Measurements from ENCODE around the gene PIK3CB.
"Not testable (repeated sequence)": the region's sequence is repeated elsewhere in the genome, so short reads cannot be mapped to it uniquely, and the experiment has no call there.

PIK3CB gene

GRCh38 chr3:138846262-138846791 lies 11.6 kb upstream of the PIK3CB start:
- no peak for DNase-seq

GRCh38 chr3:138845771-138846173 lies 11.0 kb upstream of the PIK3CB start:
- no peak for DNase-seq

DNA sequence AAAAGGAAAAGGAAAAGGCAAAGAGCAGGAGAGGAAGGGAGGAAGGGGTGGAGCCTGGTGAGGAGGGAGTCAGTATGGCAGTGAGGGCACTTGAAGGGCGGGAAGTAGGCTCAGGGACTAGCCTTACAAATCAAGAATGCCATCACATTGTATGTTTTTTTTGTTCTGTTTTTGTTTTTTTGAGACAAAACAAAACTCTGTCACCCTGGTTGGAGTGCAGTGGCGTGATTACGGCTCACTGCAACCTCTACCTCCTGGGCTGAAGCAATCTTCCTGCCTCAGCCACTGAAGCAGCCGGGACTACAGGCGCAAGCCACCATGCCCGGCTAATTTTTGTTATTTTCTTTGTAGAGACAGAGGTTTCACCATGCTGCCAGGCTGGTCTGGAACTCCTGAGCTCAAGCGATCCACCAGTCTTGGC lies 10.5 kb upstream of the PIK3CB start:
- no peak for DNase-seq

- DNase-seq = no peak
Observed at GRCh38 chr3:138842483-138843188, 7.9 kb upstream of the PIK3CB start.

DNA sequence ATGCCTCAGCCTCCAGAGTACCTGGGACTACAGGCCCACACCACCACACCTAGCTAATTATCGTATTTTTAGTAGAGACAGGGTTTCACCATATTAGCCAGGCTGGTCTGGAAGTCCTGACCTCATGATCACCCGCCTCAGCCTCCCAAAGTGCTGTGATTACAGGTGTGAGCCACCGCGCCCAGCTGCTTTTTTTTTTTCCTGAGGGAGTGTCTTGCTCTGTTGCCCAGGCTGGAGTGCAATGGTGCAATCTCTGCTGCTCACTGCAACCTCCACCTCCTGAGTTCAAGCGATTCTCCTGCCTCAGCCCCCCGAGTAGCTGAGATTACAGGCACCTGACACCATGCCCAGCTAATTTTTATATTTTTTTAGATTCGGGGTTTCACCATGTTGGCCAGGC lies 3.7 kb upstream of the PIK3CB start:
- DNase-seq = not testable (repeated sequence)

DNA sequence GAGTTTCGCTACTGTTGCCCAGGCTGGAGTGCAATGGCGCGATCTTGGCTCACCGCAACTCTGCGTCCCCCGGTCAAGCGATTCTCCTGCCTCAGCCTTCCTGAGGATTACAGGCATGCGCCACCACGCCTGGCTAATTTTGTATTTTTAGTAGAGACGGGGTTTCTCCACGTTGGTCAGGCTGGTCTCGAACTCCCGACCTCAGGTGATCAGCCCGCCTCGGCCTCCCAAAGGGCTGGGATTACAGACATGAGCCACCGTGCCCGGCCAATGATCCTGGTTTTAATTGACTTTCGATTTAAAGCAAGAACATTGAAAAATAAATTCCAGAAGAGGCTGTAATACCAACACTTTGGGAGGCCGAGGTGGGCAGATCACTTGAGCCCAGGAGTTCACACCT lies 1.1 kb upstream of the PIK3CB start:
- DNase-seq = not testable (repeated sequence)

DNA sequence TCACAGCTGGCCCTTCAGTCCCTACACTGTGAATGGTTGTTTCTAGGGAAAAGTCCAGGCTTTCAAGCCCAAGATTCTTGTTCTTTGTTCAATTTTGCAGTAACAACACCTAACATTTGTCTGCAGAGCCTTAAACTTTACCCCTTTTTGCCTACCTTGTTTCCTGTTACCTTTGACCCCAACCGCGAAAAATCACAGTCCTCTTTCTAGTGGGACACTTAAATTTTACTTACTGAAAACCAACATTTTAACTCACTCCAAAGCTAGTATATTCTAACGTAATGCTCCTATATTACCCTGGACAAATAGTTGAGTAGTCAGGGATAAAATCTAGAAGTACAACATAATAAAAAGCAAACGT lies 649 bp upstream of the PIK3CB start:
- no peak for DNase-seq

DNA sequence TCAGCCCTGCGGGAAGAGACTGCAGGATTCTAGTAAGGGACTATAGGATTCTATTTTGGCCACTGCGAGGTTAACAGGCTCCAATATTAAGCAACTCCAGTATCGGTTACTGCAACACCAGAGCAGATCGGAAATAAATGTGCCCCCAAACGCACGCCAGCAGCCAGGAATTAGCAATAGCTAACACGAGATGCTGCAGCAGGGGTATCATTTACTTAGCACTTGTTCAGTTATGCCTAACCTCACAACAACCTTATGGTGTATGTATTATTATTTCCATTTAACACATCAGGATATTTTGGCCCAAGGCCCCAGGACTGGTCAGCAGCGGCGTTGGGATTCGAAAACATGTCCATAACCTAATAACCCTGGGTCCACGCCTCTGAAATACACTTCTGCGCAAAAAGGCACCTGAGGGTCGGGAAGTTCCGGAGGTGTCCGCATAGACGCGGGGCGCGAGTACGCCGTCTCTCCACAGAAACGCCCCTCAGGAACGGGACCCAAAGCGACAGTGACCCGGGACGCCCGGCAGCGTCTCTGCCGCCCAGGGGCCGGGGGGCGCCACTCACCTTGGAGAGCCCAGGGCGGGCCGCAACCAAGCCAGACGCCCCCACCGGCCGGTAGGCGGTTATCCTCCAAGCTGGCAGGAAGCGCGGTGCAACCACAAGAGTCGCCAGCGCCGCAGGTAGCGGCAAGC lies 681 bp downstream of the PIK3CB start:
- no peak for DNase-seq

- DNase-seq = not testable (repeated sequence)
Observed at GRCh38 chr3:138832473-138833057, 2.2 kb downstream of the PIK3CB start.

GRCh38 chr3:138829886-138830510 lies 4.7 kb downstream of the PIK3CB start:
- no peak for DNase-seq

DNA sequence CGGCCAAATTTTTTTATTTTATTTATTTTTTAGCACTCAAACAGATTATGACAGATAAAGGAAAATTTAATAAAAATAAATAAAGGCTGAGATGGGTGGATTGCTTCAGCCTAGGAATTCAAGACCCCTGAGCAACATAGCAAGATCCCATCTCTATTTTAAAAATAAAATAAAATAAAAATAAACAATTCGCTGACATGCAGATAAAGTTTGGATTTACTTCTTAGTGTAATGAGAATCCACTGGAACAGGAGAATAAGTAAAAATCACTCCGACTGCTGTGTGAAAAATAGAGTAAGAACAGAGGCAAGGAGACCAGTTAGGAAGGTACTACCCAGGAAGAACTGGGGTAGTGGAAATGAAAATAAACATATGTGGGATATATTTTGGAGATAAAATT lies 5.6 kb downstream of the PIK3CB start:
- DNase-seq = no peak

- DNase-seq = no peak
Observed at GRCh38 chr3:138827222-138827621, 7.5 kb downstream of the PIK3CB start.

DNA sequence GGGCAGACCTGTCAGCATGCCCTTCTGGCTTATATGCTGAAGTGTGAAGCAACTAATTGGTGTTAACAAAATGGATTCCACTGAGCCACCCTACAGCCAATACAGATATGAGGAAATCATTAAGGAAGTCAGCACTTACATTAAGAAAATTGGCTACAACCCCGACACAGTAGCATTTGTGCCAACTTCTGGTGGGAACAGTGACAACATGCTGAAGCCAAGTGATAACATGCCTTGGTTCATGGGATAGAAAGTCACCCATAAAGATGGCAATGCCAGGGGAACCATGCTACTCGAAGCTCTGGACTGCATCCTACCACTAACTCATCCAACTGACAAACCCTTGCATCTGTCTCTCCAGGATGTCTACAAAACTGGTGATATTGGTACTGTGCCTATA lies 9.4 kb downstream of the PIK3CB start:
- DNase-seq = no peak

DNA sequence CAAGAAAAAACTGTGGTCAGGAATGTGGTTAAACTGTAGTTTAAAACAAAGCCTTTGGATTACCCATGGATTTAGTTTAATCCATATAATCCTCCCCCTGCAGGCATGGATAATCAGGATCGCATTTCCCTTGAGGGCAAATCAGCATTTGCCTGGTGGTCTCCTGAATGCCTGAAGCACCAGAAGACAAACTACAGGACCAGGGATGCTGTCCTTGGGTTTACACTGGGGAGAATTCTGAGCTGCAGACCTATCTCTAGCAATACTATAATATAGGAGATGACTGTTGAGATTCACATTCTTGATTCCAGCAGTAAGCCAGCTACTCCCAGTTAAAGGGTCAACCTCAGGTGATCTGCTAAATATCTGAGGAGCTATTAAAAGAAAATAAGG lies 10.6 kb downstream of the PIK3CB start:
- no peak for DNase-seq

DNA sequence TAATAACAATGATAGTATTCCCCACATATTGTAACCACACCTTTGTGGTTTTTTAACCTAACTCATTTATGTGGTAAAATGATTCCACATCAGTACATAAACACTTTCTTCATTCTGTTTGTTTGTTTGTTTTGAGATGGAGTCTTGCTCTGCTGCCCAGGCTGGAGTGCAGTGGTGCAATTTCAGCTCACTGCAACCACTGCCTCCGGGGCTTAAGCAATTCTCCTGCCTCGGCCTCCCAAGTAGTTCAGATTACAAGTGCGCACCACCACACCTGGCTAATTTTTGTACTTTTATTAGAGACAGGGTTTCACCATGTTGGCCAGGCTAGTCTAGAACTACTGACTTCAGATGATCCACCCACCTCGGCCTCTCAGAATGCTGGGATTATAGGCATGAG lies 14.3 kb downstream of the PIK3CB start:
- DNase-seq = not testable (repeated sequence)

- DNase-seq = no peak
Observed at GRCh38 chr3:138818185-138818860, 16.4 kb downstream of the PIK3CB start.

GRCh38 chr3:138817695-138818094 lies 17.0 kb downstream of the PIK3CB start:
- no peak for DNase-seq

DNA sequence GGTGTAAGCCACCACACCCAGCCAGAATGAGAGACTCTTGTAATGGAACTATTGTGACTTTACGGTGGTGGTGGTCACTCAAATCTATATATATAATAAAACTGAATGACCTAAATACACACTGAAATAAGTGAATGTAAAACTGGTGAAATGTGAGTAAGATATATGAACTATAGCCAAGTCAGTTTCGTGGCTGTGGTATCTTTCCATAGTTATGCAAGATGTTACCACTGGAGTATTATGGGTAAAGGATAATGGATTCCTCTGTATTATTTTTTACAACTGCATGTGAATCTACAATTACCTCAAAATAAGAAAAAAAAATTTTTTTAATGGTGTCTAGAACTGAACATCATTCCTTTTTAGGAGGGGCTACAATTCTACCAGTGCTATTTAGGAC lies 21.9 kb downstream of the PIK3CB start:
- DNase-seq = no peak

GRCh38 chr3:138809500-138810256 lies 25.1 kb downstream of the PIK3CB start:
- DNase-seq = no peak

GRCh38 chr3:138806376-138807080 lies 28.2 kb downstream of the PIK3CB start:
- no peak for DNase-seq

GRCh38 chr3:138803006-138803653 lies 31.6 kb downstream of the PIK3CB start:
- DNase-seq = no peak
